ENCODE measurements around the gene ATP9A.
A peak's percentile ranks its signal among the peaks of the same experiment; 100 is the strongest.

The ATP9A gene

GRCh38 chr20:51720854-51721253, 47.3 kb downstream of the ATP9A start:
- DNase-seq = no peak

- DNase-seq = no peak
Observed at GRCh38 chr20:51720384-51720783, 47.8 kb downstream of the ATP9A start.

- DNase-seq = no peak
Observed at GRCh38 chr20:51715856-51716185, 52.4 kb downstream of the ATP9A start.

- DNase-seq = no peak
Observed at GRCh38 chr20:51715163-51715855, 52.9 kb downstream of the ATP9A start.

DNA sequence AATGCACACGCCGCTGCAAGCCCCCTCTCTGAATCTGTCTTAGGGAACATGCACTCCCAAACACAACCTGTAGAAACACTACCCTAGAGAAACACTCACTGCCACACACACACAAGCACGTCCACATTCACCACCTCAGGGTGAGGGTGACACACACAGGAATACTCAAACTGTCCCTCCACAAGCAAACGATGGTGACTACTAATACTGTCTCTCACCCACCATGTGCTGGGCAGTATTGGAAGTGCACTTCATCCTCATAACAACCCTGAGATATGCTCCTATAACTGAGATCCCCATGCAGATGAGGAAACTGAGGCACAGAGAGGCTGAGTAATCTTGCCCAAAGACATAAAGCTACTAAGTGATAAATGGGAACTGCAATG, 55.0 kb downstream of the ATP9A start:
- DNase-seq = no peak

DNA sequence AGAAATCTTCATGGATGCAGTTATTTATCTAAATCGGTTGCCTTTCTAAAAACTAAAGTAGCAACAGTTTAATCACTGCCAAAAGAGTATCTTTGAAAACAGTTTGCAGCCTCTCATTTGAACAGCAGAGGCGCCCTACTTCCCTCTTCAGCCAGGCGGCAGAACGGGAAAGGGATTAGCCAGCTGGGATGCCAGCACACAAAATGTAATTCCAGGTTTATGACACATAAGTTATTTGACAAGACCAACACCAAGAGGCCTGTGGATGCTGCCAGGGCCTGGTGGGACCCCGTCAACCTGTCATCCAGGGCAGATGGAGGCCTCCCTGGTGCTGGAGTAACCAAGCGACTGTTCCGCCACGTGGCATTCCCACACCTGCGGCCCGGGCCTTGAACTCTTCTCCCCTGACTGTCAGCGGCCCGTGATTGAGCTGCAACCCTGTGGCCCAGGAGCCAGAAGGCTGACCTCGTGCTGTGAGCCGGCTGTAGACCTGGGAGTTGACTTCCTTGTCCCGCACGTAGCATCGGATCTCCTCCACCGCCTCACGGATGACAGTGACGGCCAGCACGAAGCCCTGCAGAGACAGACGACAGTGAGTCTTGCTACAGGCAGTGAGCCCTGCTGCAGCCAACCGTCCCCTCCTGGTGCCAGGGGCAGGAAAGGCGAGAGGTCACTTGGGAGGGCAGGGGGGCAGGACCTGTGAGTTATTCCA, 55.5 kb downstream of the ATP9A start:
- DNase-seq = no peak

GRCh38 chr20:51711426-51711825, 56.8 kb downstream of the ATP9A start:
- DNase-seq = no peak

GRCh38 chr20:51710361-51710894, 57.8 kb downstream of the ATP9A start:
- no peak for DNase-seq

DNA sequence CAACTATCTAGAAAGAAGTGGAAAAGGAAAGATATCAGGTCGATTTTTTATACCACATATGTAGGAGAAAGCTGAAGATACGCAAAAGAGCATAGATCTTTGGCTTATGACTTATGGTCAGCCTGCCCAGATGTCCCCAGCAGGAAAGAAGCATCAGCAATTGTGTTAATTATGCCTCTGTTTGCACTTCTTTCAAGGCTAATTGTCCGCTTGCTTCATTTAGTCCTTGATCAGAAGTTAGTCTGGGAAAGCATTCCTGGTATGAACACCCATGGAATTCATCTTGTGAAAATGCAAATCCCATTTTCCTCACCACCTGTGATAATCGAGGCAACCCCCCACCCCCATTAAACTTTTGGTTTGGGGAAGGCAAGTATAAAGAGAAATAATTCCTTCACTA, 62.8 kb downstream of the ATP9A start:
- no peak for DNase-seq

DNA sequence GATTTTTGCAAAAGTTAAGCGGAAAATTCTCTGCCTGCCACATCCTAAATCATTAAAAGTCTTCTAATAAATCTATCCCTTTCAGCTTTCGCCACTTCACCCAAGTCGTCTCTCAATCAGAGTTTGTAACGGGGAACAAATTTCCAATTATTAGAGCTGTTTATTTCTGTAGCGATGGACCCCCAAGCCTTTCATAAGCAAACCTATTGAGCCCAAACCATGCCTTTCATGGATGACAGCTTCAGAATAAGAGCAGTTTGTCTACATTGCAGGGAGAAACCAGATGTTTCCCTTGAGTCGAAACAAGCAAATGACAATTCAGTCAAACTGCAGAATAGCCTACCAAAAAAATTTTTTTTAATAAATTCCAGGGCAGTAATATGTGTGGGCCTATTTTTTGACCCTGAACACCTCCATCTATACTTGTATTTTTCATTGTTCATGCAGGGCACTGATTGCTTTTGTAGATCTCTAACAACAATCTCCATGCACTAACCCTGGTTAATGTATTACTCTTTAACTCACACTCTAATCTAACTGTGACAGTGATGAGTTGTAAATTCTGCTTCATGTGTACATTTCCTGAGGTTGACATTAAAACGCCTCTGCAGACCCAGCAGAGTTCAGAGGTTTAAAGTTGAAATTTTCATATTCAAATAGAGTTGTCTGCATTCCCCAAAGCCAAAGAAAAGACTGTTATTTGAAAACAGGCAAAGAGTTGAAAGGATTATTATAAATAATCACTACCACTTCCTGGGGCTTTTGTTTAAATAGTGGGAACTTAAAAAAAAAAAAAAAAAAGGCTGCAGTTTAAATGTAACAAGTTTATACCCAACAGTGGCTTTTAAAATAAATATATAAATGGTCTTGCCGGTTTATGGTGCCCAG, 64.5 kb downstream of the ATP9A start:
- DNase-seq = no peak

DNA sequence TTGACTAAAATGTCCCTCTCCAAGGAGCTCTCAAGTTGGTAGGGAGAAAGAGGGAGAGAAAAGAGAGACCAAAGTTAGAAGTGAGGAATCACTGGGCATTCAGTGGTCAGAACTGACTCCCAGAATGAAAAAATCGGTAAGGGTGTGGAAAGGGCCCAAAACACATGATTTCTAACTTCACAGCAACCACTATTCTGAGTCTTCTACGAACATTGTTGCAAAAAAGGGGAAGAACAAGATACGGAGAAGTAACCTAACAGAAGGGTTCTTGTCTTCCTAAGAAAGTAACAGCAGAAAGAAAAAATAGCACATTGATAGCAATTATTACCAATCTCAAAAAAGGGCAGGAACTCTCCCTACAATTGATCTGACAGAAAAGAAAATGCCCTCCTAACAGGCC, 65.6 kb downstream of the ATP9A start:
- DNase-seq = no peak

- DNase-seq = peak; percentile 19
Observed at GRCh38 chr20:51700809-51701285, 67.3 kb downstream of the ATP9A start.

- no peak for DNase-seq
Observed at GRCh38 chr20:51698252-51698651, 69.9 kb downstream of the ATP9A start.

DNA sequence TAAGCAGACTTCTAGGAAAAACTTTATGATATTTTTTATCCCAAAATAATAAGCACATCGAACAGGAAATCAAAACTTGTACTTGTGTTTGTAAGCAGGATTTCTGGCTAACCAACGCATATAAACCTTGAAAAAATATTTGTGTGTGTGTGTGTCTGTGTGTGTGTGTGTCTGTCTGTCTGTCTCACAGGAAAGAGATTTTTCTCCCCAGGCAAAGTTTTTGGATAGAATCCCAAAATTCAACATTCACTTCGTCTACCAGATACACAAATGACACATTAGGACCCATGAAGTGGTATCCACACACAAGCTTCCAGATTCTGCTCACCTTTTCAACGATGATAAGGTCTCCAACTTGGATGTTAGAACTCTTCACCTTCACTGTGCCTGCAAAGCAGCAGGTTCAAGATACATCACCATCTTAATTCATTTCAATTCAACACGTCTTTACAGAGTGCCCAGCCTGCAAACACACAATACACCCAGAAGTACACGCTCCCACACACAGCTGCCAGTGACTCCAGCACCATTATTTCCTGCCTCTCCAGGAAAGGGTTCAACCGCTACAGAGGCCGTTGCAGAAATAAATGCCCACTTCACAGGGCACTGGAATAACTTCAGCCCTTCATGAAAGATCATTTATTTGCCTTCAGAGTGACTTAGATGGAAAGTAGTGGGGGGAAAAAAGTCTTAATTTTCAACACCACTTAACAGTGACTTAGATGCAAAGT, 70.9 kb downstream of the ATP9A start:
- DNase-seq = no peak

DNA sequence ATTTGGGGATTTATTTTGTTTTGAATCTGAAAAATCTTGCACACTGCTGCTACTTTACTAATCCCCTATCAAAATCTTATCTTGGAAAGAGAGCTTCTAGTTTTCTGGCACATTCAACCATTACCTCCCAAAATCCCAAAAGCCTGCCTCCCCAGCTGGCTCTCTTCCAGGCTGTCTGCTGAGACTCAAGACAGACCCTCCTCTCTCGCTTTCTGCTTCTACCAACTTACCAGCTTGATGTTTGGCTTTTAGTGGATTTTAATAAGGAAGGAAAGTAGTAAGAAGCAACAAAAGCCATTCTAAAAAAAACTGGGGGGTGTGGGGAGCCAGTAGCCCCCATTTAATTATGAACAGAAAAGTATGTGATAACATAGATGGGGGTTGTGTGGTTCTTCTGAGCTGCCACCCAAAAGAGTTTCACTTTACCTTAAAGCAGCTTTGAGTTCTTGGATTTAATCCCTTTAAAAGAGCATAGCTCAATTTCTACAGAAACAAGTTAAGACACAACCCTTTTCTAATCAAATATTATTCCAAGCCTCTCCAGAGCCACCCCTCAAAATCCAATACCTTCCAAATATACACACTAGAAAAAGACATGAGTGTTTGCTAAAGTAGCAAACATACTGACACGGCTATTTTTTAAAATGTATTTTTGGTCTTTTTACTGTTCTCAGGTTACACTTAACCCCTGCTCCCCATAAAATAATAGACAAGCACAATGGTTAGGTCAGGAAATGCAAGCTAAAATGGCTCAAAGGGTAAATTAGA, 71.7 kb downstream of the ATP9A start:
- DNase-seq = no peak

- DNase-seq = no peak
Observed at GRCh38 chr20:51695574-51696303, 72.5 kb downstream of the ATP9A start.

DNA sequence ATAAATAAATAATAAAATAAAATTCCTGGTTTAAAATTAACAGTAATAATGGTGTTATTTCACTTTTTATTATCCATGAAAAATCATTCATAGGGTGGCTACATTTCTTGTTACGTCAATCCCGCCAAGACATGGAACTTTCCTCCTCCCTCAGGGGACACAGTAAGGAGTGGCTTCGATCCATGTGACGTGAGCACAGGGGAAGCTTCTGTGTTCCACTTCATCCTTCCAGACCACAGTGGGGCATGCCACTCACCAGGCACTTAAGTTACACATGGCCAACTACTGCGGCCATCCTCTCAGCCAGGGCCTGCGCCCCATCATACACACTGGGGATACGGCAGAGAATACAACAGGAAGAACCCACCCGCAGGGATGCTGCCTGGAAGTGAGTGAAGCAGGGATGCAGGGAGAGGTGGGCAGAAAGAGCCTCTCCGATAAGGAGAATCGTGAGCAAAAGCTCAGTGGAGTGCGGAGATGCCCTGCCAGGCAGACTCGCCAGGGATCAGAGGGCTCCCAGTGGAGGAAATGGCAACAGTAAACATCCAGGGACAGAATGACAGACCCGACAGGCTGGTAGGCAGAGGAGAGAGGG, 75.3 kb downstream of the ATP9A start:
- no peak for DNase-seq

DNA sequence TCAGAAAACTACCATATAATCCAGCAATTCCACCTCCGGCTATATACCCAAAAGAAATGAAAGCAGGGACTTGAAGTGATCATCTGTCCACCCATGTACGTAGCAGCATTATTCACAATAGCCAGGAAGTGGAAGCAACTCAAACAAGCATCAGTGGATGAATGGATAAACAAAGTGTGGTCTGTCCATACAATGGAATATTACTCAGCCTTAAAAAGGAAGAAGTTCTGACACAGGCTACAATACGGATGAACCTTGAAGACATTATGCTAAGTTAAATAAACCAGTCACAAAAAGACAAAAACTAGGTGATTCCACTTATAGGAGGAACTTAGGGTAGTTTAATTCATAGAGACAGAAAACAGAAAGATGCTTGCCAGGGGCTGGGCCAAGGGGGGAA, 76.5 kb downstream of the ATP9A start:
- no peak for DNase-seq

- DNase-seq = no peak
Observed at GRCh38 chr20:51688600-51689244, 79.5 kb downstream of the ATP9A start.

DNA sequence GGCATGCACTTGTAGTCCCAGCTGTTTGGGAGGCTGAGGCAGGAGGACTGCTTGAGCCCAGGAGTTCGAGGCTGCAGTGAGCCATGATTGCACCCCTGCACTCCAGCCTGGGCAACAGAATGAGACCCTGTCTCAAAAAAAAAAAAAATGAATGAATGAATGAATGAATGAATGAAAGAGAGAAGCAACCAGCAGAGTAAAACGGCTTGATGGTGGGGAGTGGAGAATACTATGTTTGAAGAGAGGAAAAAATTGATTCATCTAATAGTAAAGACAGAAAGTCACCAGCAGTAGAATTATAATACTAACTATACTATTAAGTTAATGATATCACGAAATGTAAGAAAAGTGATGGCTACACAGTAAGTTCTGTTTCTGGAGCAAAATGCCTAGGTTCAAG, 80.6 kb downstream of the ATP9A start:
- DNase-seq = no peak
